ENCODE data around the gene CD81. TPM values are rescaled to one million over a fixed set of nuclear protein-coding genes. Genes with fewer than 3 reads are reported as not detected.
A peak's percentile ranks its signal among the peaks of the same experiment; 100 is the strongest.

Gene CD81
- total RNA-seq, 1 experiment from 2014 or later = 183 TPM

DNA sequence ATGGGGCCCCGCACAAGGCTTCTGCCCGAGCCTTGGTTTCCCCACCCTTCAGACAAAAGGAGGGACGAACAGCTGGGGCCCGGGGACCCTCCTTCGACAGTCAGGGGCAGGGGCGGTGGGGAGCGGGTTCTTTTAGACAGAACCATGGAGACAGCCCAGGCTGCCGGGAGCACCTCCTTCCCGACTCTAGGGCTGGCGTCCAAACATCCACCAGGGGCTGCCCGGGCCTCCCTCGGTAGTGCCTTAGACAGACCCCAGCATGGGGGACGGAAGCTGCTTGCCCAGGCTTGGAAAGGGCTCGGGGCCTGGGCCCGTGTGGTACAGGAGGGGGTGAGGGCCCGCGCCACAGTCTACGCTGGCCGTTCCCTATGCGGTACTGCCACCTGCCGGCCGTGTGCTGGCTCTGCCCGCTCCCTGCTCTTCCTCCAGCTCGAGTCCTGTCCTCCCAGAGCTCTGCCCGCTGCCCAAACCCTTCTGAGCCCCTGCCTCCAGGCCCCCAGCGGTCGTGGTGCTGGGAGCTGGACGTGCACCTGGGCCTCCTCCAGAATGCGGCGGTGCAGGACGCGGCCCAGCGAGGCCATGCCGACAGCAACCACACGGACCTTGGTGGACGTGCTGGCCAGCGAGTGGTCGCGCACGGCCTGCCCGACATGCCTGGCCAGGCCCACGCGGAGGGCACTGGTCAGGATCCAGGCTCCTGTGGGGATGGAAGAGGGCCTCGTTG lies 43.6 kb downstream of the CD81 start:
- intact Hi-C loops (cut with micrococcal nuclease) = loop anchor here (1.0 kb wide), 1 partner anchor 254 kb away; no protein-coding TSS in a partner anchor
- Mint-ChIP-seq H3K4me1 (ENCODE audit: insufficient read depth, unreplicated experiment) (no peaks in the 10 kb centered on the region), H3K36me3 (ENCODE audit: insufficient read depth, unreplicated experiment) (no peaks in the 10 kb centered on the region), H3K27ac (ENCODE audit: low read depth, unreplicated experiment) (no peak overlapping the region), H3K9me3 (ENCODE audit: unreplicated experiment) (no peaks in the 10 kb centered on the region), H3K4me3 (ENCODE audit: unreplicated experiment) (no peak overlapping the region), H3K27me3 (ENCODE audit: insufficient read depth, unreplicated experiment) (no peaks in the 10 kb centered on the region)
- ChIA-PET CTCF (interaction anchor here (0.5 to 7.5 kb wide), 60 partner anchors 7 to 1047 kb away, joined by 3 to 240 read pairs (median 4); partner anchors contain the start of genes C11orf21, TSPAN32 and TSSC4), POLR2A (interaction anchor here (0.6 to 2.7 kb wide), 4 partner anchors 21 to 1170 kb away, joined by 3 to 14 read pairs (median 4); partner anchors contain the start of gene TSSC4)
- no TSS peak for BruUV-seq (replicated peaks)
- TF ChIP-seq, protein P1, sequence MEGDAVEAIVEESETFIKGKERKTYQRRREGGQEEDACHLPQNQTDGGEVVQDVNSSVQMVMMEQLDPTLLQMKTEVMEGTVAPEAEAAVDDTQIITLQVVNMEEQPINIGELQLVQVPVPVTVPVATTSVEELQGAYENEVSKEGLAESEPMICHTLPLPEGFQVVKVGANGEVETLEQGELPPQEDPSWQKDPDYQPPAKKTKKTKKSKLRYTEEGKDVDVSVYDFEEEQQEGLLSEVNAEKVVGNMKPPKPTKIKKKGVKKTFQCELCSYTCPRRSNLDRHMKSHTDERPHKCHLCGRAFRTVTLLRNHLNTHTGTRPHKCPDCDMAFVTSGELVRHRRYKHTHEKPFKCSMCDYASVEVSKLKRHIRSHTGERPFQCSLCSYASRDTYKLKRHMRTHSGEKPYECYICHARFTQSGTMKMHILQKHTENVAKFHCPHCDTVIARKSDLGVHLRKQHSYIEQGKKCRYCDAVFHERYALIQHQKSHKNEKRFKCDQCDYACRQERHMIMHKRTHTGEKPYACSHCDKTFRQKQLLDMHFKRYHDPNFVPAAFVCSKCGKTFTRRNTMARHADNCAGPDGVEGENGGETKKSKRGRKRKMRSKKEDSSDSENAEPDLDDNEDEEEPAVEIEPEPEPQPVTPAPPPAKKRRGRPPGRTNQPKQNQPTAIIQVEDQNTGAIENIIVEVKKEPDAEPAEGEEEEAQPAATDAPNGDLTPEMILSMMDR (IDR thresholded peaks at IDR 0.05; ENCODE audit: unreplicated experiment) = peak; percentile 93
- peak; percentile 64 for DNase-seq (ENCODE audit: unreplicated experiment)

DNA sequence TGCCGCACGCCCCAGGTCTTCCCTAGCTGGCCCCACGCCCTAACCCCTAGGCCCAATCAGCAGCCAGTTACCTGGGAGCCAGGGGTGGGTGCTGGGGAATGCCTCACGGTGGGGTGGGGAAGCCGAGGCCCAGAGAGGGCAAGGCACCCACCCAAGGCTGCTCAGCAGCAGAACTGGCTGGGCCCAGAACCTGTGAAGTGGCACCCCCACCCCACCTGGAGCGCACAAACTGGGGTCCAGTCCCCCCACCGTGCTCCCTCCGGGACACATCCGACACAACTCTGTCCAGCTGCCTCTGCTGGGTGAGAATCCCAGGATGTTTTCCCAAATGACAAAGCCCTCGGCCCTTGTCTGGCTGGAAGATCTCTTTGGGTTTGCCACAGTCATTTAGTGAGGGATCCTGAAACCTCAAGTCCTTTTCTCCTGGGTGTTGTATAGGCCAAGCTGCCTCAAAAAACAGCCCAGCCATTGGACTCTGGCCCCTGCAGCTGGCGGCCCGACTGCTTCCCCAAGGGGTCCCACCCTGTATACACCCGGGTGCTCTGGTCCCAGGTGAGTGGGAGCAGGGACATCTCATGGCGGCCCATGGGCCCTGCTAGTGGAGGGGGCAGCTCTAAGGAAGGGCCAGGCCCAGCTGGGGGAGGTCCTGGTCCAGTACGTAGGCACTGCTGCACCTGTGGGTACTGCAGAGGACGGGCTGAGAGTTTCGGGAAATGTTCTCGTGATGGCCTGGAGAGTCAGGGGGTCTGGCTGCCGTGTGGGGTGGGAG lies 44.3 kb downstream of the CD81 start:
- H3K9me3 Mint-ChIP-seq (ENCODE audit: unreplicated experiment) = no peaks in the 10 kb centered on the region
- intact Hi-C loops (cut with micrococcal nuclease) = no loop called here
- DNase-seq (ENCODE audit: unreplicated experiment) = no peak
- ChIA-PET CTCF (interaction anchor here (0.5 to 7.5 kb wide), 43 partner anchors 13 to 690 kb away, joined by 3 to 240 read pairs (median 5); partner anchors contain the start of genes C11orf21, TSPAN32 and TSSC4), POLR2A (interaction anchor here (0.6 to 2.7 kb wide), 3 partner anchors 22 to 1169 kb away, joined by 3 to 14 read pairs (median 6); partner anchors contain the start of gene TSSC4)
- BruUV-seq (replicated peaks) = no TSS peak
- no peaks in the 10 kb centered on the region for H3K4me1 Mint-ChIP-seq (ENCODE audit: insufficient read depth, unreplicated experiment)
- H3K27ac Mint-ChIP-seq (ENCODE audit: low read depth, unreplicated experiment) = no peak overlapping the region
- no peak overlapping the region for H3K4me3 Mint-ChIP-seq (ENCODE audit: unreplicated experiment)
- H3K27me3 Mint-ChIP-seq (ENCODE audit: insufficient read depth, unreplicated experiment) = no peaks in the 10 kb centered on the region
- H3K36me3 Mint-ChIP-seq (ENCODE audit: insufficient read depth, unreplicated experiment) = no peaks in the 10 kb centered on the region
- TF ChIP-seq, protein P1 (IDR thresholded peaks at IDR 0.05; ENCODE audit: unreplicated experiment) = no peak

DNA sequence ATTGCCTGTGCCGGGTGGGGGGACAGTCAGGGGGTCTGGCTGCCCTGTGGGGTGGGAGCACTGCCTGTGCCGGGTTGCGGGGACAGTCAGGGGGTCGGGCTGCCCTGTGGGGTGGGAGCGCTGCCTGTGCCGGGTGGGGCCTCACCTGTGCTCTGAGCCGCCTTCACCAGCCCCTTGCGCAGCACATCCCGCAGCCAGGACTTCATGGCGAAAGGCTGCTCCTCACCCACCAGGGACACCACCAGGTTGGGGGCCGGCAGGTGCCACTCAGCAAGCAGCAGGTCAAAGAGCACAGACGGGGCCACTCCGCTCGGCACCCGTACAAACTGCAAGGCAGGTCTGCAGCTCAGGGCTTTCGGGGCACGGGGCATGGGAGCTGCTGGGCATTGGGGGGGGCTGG lies 44.9 kb downstream of the CD81 start:
- ChIA-PET CTCF (interaction anchor here (0.6 to 7.5 kb wide), 11 partner anchors 21 to 460 kb away, joined by 3 to 240 read pairs (median 16); partner anchors contain the start of genes C11orf21, TSPAN32 and TSSC4), POLR2A (interaction anchor here (2.7 kb wide), 1 partner anchor 117 kb away, joined by 14 read pairs; no protein-coding TSS in a partner anchor)
- H3K27me3 Mint-ChIP-seq (ENCODE audit: insufficient read depth, unreplicated experiment) = no peaks in the 10 kb centered on the region
- no TSS peak for BruUV-seq (replicated peaks)
- H3K4me1 Mint-ChIP-seq (ENCODE audit: insufficient read depth, unreplicated experiment) = no peaks in the 10 kb centered on the region
- intact Hi-C loops (cut with micrococcal nuclease) = no loop called here
- no peaks in the 10 kb centered on the region for H3K36me3 Mint-ChIP-seq (ENCODE audit: insufficient read depth, unreplicated experiment)
- H3K4me3 Mint-ChIP-seq (ENCODE audit: unreplicated experiment) = no peak overlapping the region
- no peak overlapping the region for H3K27ac Mint-ChIP-seq (ENCODE audit: low read depth, unreplicated experiment)
- TF ChIP-seq, protein P1 (IDR thresholded peaks at IDR 0.05; ENCODE audit: unreplicated experiment) = no peak
- DNase-seq (ENCODE audit: unreplicated experiment) = no peak
- no peaks in the 10 kb centered on the region for H3K9me3 Mint-ChIP-seq (ENCODE audit: unreplicated experiment)
